Panc1 (cell line): ENCODE data around the gene PRKG1.

Experiments
- SIN3A ChIP-seq: IDR thresholded peaks from 2 replicates; pipeline ENCODE4 v1.6.1; 2012; ENCODE audit warnings: low read depth, mild to moderate bottlenecking, low read length, moderate library complexity, borderline replicate concordance; ENCODE audit not compliant: insufficient read depth
- TCF7L2 ChIP-seq: IDR thresholded peaks from 2 replicates; pipeline ENCODE4 v1.6.1; 2011; ENCODE audit warnings: mild to moderate bottlenecking, low read depth, low read length, inconsistent platforms
- TF ChIP-seq, protein P1 (sequence below): fragments of 450-650 bp; IDR thresholded peaks from 2 replicates; pipeline ENCODE4 v1.5.1; 2017; ENCODE audit warnings: mild to moderate bottlenecking

GRCh38 chr10:51343391-51343790 is 269.1 kb downstream of the PRKG1 start:
- TF ChIP-seq, protein P1, sequence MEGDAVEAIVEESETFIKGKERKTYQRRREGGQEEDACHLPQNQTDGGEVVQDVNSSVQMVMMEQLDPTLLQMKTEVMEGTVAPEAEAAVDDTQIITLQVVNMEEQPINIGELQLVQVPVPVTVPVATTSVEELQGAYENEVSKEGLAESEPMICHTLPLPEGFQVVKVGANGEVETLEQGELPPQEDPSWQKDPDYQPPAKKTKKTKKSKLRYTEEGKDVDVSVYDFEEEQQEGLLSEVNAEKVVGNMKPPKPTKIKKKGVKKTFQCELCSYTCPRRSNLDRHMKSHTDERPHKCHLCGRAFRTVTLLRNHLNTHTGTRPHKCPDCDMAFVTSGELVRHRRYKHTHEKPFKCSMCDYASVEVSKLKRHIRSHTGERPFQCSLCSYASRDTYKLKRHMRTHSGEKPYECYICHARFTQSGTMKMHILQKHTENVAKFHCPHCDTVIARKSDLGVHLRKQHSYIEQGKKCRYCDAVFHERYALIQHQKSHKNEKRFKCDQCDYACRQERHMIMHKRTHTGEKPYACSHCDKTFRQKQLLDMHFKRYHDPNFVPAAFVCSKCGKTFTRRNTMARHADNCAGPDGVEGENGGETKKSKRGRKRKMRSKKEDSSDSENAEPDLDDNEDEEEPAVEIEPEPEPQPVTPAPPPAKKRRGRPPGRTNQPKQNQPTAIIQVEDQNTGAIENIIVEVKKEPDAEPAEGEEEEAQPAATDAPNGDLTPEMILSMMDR: no peak
- TF ChIP-seq SIN3A (no peak), TCF7L2 (no peak)
